ENCODE results near the gene AGRP.
A peak's percentile ranks its signal among the peaks of the same experiment; 100 is the strongest.

AGRP gene

DNA sequence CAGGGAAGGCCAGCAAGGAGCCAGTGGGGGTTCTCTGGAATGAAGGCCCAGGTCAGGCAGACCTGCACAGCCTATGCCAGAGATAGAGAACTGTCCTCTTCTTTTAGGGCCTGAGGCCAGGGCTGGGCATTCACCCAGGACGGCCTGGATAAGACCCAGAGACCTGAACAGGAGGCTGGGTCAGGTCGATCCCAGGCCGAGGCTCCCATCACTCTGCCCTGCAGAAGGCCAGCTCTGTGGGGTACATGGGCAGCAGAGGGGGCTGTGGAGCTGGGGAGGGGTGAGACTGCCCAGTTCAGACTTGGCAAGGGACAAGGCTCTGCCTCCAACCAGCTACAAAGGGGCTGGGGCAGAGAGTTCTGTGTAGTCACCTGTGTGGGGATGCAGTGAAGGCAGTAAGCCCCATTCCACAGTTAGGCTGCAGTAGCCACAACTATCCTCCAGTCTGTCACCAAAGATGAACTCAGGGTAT is 37.9 kb downstream of the AGRP start:
- peak; percentile 96 for DNase-seq (ENCODE audit: low spot score)

DNA sequence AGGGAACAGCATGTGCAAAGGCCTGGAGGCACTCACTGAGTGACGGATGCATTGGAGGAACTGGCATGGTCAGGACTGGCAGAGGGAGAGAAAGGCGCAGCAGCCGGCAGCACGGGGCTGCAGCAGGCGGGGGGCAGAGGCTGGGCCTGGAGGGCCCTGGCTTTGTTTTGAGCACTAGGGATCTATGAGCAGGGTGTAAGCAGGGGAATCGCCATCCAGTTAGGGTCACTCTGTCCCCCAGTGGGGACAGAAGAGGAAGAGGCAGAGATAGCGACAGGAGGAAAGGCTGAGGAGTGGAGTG is 38.3 kb downstream of the AGRP start:
- DNase-seq (ENCODE audit: low spot score): peak; percentile 54

DNA sequence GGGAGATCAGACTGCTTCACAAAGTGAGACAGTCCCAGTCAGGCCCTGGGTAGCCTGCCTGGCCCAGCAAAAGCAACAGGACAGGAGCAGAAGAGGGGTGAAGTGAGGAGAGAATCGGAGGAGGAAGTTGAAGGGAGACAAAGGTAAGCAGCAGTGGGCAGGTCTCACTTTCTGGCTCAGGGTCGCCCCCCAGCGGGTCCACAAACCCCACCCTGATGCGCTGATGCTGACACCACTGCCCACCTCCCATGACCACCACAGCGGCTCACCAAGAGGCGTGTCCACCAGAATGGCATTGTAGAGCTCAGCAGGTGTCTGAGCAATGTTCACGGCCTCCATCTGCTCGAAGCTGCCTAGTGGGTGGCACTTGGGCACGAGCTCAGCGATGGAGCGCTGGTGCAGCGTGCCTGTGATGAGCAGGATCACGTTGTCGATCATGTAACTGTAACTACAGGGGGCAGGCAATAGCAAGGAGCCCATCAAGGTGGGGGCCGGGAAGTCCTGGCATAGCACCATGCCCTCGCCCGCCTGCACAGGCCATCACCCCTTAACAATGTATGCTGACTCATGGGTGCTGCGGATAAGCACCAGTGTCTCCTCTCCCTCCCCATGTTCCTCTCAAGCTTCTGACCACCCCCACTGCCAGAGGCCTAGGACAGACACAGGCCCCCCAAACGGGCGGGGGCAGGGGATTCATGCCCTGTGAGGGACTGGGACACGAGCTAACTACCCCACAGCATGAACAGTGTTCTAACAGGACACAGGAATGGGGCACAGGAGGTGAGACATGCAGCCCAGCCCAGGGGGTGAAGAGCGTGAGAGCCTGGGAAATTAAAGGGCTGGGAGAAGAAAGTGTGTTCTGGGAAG is 38.9 kb downstream of the AGRP start:
- no peak for DNase-seq (ENCODE audit: low spot score)

DNA sequence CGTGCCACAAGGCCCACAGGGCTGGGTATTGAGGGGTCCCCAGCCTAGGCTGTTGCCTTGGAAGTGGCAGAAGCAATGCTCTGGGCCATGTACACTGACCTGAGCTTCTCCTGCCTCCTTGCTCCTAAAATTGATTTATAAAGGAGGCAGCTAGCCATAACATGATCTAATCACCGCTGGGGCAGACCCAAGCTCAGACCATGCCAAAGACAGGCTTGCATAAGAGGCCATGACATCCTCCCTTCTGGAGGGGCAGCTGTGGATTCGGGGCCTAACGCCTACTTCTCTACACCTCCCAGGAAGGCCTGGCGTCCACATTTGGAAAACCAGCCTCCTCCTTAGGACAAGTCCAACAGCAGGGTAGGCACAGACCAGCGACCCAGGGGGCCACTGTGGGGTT is 40.1 kb downstream of the AGRP start:
- no peak for DNase-seq (ENCODE audit: low spot score)

DNA sequence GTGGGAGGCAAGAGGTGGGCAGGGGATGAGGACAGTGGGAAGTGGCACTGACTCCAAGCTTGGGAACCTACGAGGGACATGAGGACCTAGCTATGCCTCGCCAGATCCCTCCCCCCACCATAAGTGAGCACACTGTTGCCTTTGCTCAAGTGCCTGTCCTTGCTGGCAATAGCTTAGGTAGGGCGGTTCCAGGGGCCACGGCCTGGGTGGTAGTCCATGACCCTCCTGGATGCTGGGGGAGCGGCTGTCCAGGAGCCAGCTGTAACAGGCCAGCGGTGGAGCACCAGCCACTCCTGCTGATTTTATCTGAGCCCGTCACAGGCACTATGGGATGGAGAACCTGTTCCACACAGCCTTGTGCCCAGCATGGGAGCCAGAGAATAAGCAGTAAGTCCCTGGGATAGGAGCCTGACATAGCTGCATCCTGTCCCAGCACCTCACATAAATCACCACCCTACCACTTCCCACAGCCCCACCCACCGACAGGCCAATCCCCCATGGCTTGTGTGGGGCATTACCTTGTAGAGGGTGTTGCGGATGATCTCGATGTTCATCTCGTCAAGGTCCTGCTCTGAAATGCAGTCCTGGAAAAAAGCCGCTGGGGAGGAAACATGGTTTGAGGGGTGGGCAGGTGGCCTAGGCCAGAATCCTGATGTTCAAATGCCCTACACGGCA is 40.6 kb downstream of the AGRP start:
- no peak for DNase-seq (ENCODE audit: low spot score)

DNA sequence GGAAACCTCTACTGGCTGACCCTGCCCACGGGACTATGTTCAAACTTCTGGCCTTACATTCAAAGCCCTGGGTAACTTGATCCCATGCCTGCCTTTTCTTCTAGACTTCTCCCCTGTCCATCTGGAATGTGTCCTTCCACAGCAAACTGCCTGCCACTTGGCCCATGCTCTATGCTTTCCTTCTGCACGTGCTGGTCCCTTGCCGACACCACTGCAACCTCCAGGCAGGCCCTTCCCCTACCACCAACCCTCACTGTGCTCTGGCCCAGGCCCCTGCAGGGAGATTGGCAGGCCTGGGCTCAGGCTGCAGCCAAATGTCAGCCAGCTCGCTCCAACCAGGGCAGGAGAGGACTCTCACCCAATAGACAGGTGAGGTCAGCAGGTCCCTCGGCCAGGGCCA is 41.4 kb downstream of the AGRP start:
- DNase-seq (ENCODE audit: low spot score): peak; percentile 70

DNA sequence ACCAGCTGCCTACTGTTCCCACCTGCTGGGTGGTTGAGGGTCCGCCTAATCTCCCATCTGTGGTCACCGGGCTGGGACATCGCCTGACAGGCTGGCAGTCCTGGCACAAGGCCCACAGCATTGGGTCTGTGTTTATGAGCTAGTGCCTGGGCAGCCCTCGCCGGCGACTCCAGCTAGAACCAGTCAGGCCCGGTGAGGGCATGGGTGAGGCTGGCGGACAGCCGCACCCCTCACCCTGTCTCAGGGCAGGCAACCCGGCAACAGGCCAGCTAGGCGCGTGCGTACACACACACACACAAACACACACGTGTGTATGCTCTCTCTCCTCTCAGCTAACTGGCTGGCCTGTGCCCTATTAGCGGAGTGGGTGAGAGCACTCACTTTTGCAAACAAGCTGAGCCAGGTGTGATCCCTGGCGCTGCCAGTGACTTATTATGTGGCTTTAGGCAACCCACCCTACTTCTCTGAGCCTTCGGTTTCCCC is 42.0 kb downstream of the AGRP start:
- peak; percentile 89 for DNase-seq (ENCODE audit: low spot score)

DNA sequence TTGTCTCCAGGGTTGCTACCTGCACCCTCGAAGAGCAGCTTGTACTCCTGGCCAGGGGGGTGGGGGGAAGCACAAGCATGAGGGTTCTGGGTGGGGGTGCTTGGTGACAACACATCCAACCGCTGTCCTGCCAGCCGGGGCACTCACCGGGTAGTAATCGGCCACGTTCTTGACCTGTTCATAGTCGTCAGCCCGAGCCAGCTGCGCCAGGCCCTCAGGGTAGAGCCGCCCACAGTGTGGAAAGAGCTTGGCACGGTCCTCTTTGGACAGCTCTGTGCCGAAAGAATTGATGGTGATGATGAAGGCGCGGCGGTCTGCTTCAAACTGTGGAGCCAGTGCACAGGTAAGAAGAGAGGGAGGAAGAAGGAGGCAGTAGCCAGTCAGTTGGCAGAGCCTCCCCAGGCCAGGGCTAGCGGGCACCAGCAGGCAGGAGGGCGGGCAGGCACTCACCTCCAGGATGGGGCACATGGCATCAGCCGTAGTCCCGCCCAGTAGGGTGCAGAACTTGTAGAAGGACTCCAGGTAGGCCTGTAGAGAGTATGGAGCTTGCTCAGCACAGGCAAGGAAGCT is 44.4 kb downstream of the AGRP start:
- DNase-seq (ENCODE audit: low spot score): no peak

DNA sequence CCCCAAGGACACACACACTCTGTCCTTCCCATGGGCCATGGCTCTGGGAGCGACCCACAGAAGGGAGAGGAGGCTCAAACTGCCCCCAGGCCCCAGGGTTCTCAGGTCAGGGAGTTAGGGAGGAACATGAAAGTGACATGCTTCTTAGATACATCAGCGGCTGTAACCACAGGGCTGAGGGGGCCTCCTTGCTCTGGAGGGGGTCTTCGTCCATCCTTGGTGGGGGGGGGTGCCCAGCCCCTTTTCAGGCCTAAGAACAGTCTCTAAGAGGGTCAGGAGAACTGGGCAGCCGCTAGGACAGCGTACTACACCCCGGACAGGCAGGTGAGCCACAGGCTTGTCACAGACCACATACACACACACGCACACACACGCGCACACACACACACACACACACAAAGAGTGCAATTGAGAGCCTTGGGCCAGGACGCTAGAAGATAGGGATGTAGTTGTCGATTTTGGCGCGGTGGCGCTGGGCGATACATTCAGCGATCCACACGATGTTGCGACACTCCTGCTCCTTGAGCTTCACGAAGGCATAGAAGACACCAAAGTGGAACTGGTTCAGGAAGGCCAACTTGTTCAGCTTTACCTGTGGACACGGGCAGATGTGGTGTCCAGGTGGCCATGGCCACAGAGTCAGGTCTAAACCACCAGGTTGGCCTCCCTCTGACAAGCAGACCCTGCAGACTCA is 45.1 kb downstream of the AGRP start:
- DNase-seq (ENCODE audit: low spot score): no peak

DNA sequence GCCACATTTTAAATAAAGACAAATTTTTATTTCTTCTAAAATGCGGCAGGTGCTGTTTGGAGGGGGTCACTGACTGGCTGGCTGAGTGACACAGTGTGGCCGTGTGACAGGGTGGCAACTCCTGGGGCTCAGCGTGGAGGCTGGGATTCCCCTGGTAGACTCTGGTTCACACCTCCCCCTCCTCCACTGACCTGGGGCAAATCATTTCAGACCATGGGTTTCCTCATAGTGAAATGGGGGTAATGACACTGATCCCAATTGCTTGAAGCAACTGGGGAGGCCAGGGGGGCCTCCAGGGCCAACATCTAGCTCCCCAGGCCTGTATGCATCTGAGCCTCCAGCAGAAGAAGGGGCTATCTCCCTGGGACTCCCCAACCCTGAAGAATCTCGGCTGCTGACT is 45.8 kb downstream of the AGRP start:
- no peak for DNase-seq (ENCODE audit: low spot score)

DNA sequence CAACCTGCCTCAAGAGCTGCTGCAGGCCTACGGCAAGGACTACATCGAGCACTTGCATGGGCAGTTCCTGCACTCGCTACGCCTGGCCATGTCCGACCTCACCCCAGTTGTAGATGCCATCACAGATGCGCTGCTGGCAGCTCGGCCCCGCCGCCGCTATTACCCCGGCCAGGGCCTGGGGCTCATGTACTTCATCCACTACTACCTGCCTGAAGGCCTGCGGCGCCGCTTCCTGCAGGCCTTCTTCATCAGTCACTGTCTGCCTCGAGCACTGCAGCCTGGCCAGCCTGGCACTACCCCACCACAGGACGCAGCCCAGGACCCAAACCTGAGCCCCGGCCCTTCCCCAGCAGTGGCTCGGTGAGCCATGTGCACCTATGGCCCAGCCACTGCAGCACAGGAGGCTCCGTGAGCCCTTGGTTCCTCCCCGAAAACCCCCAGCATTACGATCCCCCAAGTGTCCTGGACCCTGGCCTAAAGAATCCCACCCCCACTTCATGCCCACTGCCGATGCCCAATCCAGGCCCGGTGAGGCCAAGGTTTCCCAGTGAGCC is 46.6 kb downstream of the AGRP start:
- DNase-seq (ENCODE audit: low spot score): no peak

DNA sequence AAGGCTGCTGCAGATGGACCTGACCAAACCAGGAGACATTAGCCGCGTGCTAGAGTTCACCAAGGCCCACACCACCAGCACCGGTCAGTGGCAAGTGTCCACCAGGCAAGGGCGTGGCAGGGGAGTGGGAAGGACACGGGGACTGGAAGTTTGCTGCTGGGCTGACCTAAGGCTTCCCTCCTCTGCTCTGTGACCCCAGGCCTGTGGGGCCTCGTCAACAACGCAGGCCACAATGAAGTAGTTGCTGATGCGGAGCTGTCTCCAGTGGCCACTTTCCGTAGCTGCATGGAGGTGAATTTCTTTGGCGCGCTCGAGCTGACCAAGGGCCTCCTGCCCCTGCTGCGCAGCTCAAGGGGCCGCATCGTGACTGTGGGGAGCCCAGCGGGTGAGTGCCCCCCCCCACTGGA is 47.6 kb downstream of the AGRP start:
- no peak for DNase-seq (ENCODE audit: low spot score)

DNA sequence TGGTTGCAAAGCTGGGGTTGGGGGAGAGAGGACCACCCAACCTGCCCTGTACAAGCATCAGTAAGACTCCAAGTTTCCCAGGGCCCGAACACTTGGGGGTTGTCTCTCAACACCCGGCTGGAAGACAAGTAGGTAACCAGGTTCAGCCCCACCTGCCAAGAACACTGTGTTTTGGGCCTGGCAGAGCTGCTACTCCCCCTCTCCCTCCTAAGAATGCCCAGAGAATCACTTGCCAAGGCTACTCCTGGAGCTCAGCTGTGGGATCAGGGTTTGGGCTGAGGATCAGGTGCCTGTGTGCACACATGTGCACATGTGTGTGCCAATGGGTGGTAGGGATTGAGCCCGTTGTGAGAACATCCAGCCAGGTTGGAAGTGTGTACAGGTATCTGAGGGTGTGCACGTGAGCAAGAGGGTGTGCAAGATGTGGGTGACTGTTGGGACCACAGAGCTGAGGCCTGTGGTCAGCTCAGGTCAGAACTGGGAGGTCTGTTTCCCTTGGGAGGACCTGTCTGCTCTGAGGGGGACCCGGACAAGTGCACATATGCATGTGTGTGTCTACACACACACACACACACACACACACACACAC is 50.1 kb downstream of the AGRP start:
- no peak for DNase-seq (ENCODE audit: low spot score)
